PC-9 (cell line): ENCODE measurements around the gene OR52K1.

ENCODE experiments used
- EZH2 ChIP-seq: fragments of 200-600 bp; sonication (generic); IDR thresholded peaks from 2 replicates; pipeline ENCODE4 v1.8.0; 2017; ENCODE audit warnings: antibody characterized with exemption, low read depth
- TF ChIP-seq, protein P1 (sequence below): fragments of 200-600 bp; sonication (generic); conservative IDR thresholded peaks from 2 replicates; pipeline ENCODE4 v1.6.1; 2017; ENCODE audit warnings: mixed run types, antibody characterized with exemption, mild to moderate bottlenecking, moderate library complexity

DNA sequence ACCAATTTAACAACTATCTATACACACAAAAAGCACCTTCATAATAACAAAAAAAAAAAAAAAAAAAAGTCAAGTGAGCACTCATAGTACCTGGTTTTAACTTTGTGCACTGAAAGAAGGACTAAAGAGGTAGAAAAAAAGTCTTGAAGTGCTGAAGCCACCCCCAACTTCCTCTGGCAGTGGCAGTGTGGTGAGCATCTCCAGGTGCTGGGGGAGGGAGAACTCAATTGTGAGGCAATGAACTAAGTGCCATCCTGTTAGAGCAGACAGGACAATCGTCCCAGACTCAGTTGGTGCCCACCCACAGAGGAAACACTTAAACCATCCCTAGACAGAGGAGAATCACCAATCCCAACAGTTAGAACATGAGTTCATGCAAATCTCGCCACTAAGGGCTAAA, 39.9 kb downstream of the OR52K1 start:
- TF ChIP-seq, protein P1, sequence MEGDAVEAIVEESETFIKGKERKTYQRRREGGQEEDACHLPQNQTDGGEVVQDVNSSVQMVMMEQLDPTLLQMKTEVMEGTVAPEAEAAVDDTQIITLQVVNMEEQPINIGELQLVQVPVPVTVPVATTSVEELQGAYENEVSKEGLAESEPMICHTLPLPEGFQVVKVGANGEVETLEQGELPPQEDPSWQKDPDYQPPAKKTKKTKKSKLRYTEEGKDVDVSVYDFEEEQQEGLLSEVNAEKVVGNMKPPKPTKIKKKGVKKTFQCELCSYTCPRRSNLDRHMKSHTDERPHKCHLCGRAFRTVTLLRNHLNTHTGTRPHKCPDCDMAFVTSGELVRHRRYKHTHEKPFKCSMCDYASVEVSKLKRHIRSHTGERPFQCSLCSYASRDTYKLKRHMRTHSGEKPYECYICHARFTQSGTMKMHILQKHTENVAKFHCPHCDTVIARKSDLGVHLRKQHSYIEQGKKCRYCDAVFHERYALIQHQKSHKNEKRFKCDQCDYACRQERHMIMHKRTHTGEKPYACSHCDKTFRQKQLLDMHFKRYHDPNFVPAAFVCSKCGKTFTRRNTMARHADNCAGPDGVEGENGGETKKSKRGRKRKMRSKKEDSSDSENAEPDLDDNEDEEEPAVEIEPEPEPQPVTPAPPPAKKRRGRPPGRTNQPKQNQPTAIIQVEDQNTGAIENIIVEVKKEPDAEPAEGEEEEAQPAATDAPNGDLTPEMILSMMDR = no peak
- TF ChIP-seq EZH2 = no peak
